EL (cell line): ENCODE results near the gene RCBTB1.
A peak's percentile ranks its signal among the peaks of the same experiment; 100 is the strongest.

ENCODE experiments used
- DNase-seq: peaks from one replicate; pipeline ENCODE4 v3.0.0-alpha.2; 2016

The RCBTB1 gene

GRCh38 chr13:49553888-49554287, 31.5 kb downstream of the RCBTB1 start:
- no peak for DNase-seq

- no peak for DNase-seq
Measured at GRCh38 chr13:49550942-49551644, 34.3 kb downstream of the RCBTB1 start.

DNA sequence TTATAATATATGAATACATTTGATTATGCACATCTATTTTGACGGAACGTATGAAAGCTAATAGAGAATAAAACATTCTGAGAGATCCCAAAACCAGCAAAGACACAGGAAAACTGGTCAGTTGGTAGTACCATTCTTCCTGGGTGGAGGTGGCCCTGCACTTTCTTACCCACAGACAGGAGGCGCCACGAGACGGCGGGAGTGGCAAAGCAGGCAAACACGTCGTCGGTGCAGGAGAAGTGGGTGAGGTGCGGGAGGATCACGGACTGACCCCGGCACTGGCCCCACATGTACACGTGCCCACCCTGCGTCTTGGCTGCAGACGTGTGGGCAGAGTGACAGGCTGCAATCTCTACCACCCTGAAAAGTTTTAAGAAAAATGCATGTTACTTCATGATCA, 36.1 kb downstream of the RCBTB1 start:
- no peak for DNase-seq

GRCh38 chr13:49546561-49546960, 38.8 kb downstream of the RCBTB1 start:
- no peak for DNase-seq

- DNase-seq = no peak
Measured at GRCh38 chr13:49545661-49546060, 39.7 kb downstream of the RCBTB1 start.

DNA sequence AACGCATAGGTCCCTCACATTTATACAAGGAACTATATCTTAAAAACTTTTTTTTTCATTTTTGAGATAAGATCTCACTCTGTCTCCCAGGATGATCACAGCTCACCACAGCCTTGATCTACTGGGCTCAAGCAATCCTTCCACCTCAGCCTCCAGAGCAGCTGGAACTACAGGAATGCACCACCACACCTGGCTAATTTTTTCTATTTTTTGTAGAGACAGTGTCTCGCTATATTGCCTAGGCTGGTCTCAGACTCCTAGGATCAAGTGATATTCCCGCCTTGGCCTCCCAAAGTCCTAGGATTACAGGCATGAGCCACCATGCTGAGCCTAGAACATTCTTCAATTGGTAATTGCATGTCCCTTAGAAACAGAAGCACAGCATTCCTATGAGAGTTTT, 41.7 kb downstream of the RCBTB1 start:
- no peak for DNase-seq

GRCh38 chr13:49540552-49540951, 44.8 kb downstream of the RCBTB1 start:
- no peak for DNase-seq

- no peak for DNase-seq
Measured at GRCh38 chr13:49539746-49540145, 45.6 kb downstream of the RCBTB1 start.

DNA sequence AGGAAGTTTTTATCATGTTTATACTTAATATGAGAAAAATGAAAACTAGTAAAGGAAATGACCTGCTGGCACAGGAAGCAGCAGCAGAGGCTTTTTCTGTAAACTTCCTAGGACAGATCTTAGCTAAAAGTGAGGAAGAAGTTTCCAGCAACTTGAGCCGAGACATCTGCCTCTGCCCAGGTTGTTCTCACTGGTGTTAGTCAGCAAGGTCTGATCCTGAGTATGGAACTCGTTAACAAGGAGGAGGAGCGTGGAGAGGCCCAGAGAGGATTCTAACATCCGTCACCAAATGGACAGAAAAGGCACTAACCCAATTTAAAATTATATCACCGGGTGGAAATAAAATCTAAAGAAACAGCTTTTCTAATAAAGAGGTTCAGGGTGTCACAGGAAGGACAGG, 46.0 kb downstream of the RCBTB1 start:
- DNase-seq = no peak

- DNase-seq = no peak
Measured at GRCh38 chr13:49538404-49538803, 47.0 kb downstream of the RCBTB1 start.

GRCh38 chr13:49536144-49536873, 49.0 kb downstream of the RCBTB1 start:
- no peak for DNase-seq

DNA sequence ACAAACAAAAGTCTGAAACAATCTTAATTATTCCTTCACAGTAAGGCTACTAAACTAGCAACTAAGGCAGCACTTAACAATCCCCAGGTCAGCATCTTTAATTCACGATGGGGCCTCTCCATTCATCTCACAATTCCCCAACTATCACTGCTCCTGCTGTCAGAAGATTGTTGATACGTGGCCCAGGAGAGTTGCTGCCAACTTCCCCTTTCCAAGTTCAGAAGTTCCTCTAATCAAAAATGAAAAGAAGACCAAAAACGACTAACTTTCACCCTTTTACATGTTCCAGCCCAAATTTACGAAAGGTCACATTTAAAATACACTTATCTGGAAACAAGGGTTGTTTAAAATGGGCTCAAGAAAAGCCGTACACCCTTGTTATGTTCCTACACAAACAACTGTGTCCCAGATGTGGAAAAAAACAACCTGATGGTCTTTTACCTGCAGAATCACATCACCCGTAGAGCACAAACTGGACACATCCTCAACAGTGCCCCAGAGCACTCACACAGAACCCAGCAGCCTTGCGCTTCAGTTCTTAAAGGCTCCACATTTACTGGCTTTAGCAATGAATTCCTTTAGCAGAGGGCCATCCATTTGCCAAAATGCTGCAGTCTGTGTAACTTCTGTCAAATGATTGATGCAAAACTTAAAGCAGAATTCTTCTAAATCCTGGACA, 51.6 kb downstream of the RCBTB1 start:
- DNase-seq = no peak

GRCh38 chr13:49533011-49533410, 52.3 kb downstream of the RCBTB1 start:
- no peak for DNase-seq

- DNase-seq = no peak
Measured at GRCh38 chr13:49532593-49532992, 52.8 kb downstream of the RCBTB1 start.

DNA sequence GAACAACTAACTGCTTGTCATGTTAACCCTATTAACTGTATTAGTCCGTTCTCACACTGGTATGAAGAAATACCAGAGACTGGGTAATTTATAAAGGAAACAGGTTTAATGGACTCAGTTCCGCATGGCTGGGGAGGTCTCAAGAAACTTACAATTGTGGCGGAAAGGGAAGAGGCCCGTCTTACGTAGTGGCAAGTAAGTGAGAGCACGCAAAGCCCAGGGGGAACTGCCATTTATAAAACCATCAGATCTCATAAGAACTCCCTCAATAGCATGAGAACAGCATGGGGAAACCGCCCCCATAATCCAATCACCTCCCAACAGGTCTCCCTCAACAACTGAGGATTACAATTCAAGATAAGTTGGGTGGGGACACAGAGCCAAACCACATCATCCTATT, 54.9 kb downstream of the RCBTB1 start:
- no peak for DNase-seq

DNA sequence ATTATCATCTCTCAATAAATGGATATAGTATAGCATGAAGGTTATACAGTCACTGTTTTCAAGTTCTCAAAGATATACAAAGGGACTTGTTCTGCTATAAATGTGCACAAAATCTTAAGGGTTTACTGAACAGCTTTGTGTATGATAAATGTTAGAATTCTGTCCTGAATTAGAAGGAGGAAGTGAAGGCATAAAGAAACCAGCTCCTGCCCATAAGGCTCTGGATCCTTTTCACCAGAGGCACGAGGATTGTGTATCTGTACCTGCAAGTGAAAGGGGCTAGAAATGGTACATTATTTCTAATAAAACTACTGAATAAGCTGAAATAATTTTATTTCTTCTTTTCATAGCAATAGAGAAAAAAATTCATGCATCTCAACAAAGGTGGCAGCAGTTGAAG, 57.2 kb downstream of the RCBTB1 start:
- no peak for DNase-seq

DNA sequence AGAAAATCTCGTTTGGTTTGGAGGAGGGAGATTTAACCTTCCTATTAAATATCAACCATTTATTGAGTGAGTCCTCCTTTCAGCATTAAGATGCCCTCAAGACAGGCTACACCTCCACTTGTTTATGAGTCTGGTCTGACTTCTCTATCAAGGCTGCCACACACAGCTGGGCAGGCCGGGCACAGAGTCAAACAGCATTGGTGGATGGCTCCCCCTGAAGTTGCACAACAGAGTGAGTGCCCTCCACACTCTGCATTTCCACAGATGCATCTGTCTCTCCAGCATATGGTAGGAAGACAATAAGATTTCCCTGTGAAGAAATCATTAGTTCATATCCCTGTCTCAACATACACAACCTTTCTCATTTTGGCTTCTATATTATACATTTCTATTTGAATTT, 58.2 kb downstream of the RCBTB1 start:
- no peak for DNase-seq

- no peak for DNase-seq
Measured at GRCh38 chr13:49524740-49525501, 60.4 kb downstream of the RCBTB1 start.

DNA sequence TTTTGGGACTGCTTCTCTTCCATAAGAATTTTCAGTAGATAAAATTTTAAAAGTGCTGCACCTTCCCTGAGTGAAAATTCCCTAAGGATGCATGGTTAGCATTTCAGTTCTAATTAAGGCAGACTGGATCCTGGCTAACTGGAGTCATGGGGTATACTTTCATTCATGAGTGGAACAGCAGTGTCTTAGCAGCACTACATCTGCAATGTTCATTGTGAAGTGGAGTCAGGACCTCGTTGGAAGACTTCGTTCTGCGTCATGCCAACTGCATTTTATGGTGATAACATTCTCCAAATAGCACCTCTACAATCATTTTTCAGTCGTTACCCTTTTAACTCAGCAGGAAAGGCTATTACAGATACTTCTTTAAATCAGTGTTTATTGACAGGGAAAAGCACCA, 64.1 kb downstream of the RCBTB1 start:
- DNase-seq = no peak

GRCh38 chr13:49517461-49517860, 67.9 kb downstream of the RCBTB1 start:
- DNase-seq = no peak

DNA sequence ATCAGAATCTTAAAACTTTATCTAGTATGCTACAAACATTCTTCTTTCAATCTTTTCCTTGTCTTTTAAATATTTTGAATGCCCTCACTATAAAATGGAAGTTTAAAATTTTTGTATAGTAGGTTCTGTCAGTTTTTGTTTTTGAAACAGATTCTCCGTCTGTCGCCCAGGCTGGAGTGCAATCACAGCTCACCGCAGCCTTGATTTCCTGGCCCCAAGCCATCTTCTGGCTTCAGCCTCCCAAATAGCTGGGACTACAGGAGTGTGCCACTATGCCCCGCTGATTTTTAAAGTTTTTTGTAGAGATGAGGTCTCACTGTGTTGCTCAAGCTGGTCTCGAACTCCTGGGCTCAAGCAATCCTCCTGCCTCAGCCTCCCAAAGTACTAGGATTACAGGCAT, 68.9 kb downstream of the RCBTB1 start:
- no peak for DNase-seq

GRCh38 chr13:49512578-49512977, 72.8 kb downstream of the RCBTB1 start:
- DNase-seq = no peak

DNA sequence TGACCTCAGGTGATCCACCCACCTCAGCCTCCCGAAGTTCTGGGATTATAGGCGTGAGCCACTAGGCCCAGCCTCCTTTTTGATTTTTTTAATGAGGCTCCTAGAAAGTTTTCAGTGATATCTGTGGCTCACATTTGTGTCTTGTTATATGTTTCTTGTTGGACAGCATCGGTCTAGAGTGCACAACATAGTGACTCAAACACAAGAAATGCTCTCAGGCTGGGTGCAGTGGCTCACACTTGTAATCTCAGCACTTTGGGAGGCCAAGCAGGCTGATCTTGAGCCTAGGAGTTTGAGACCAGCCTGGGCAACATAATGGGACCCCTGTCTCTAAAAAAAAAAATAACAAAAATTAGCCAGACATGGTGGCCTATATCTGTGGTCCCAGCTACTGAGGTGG, 81.4 kb downstream of the RCBTB1 start:
- DNase-seq = peak; percentile 18
